ENCODE measurements around the gene NXPH4.

Gene NXPH4

DNA sequence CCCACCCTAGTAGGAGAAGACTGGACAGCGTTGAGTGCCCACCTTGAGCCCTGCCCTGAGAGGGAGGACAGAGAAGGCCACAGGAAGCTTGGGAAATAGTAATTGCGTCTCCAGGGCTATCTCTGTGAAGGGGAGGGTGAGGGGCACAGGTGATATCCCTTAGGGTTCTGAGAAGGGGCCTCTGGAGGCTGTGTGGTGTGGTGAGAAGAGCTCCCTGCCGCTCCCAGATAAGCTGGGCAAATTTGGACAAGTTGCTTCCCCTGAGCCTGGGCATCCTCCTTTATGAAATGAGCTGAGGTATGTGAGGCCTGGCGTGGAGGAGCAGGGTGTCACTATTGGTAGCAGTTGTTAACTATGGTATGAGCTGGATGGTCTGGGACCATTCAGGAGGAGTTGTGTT, 45.7 kb upstream of the NXPH4 start:
- no peak for DNase-seq (ENCODE audit: low read depth)
- TF ChIP-seq, protein P1, sequence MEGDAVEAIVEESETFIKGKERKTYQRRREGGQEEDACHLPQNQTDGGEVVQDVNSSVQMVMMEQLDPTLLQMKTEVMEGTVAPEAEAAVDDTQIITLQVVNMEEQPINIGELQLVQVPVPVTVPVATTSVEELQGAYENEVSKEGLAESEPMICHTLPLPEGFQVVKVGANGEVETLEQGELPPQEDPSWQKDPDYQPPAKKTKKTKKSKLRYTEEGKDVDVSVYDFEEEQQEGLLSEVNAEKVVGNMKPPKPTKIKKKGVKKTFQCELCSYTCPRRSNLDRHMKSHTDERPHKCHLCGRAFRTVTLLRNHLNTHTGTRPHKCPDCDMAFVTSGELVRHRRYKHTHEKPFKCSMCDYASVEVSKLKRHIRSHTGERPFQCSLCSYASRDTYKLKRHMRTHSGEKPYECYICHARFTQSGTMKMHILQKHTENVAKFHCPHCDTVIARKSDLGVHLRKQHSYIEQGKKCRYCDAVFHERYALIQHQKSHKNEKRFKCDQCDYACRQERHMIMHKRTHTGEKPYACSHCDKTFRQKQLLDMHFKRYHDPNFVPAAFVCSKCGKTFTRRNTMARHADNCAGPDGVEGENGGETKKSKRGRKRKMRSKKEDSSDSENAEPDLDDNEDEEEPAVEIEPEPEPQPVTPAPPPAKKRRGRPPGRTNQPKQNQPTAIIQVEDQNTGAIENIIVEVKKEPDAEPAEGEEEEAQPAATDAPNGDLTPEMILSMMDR (conservative IDR thresholded peaks at IDR 0.05; ENCODE audit: low read length): no peak

DNA sequence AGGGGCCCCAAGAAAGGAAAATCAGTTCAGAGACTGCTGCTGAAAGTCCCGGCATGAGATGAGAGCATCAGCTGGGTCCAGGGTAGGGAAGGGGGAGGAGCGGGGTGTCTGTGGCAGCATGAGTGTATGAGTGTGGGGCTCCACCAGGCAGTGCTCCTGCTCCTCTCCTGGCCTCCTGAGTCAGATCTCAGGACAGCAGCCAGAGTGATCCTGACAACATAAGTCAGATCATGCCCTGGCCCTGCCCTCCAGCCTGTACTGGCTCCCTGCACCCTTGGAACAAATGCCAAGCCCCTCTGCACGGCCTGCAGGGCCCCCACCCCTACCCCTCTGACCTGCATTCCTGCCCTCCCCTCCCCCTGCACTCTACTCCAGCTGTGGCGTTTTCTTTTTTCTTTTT, 44.9 kb upstream of the NXPH4 start:
- no peak overlapping the region for H3K4me3 ChIP-seq (ENCODE audit: low read length)
- TF ChIP-seq, protein P1 (conservative IDR thresholded peaks at IDR 0.05; ENCODE audit: low read length): peak; percentile 15
- peak; percentile 83 for DNase-seq (ENCODE audit: low read depth)

More for the DNA sequence above, 45.7 kb upstream of the NXPH4 start:
- no peak overlapping the region for H3K4me3 ChIP-seq (ENCODE audit: low read length)

DNA sequence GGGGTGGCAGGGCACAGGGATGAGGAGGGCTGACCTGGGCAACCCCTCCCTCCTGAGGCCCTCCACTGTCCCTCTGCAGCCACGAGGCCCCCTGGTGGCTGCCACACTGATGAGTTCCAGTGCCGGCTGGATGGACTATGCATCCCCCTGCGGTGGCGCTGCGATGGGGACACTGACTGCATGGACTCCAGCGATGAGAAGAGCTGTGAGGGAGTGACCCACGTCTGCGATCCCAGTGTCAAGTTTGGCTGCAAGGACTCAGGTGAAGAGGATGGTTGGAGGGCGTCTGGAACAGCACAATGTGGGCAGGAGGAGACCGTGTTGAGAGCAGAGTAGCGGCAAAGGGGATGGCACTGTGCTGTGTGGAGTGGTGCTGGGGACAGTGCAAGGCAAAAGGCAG, 43.5 kb upstream of the NXPH4 start:
- DNase-seq (ENCODE audit: low read depth): no peak
- TF ChIP-seq, protein P1 (conservative IDR thresholded peaks at IDR 0.05; ENCODE audit: low read length): peak; percentile 55
- H3K4me3 ChIP-seq (ENCODE audit: low read length): no peak overlapping the region

DNA sequence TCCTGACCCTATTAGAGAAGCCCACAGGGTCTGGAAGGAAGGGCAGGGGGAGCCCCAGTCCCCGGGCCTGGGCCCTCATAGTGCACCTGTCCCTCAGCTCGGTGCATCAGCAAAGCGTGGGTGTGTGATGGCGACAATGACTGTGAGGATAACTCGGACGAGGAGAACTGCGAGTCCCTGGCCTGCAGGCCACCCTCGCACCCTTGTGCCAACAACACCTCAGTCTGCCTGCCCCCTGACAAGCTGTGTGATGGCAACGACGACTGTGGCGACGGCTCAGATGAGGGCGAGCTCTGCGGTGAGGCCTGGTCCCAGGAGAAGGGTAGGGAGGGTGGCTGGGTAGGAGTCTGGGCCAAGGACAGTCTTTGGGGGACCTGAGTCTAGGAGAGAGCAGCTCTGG, 42.9 kb upstream of the NXPH4 start:
- H3K4me3 ChIP-seq (ENCODE audit: low read length): no peak overlapping the region
- DNase-seq (ENCODE audit: low read depth): no peak
- TF ChIP-seq, protein P1 (conservative IDR thresholded peaks at IDR 0.05; ENCODE audit: low read length): no peak

DNA sequence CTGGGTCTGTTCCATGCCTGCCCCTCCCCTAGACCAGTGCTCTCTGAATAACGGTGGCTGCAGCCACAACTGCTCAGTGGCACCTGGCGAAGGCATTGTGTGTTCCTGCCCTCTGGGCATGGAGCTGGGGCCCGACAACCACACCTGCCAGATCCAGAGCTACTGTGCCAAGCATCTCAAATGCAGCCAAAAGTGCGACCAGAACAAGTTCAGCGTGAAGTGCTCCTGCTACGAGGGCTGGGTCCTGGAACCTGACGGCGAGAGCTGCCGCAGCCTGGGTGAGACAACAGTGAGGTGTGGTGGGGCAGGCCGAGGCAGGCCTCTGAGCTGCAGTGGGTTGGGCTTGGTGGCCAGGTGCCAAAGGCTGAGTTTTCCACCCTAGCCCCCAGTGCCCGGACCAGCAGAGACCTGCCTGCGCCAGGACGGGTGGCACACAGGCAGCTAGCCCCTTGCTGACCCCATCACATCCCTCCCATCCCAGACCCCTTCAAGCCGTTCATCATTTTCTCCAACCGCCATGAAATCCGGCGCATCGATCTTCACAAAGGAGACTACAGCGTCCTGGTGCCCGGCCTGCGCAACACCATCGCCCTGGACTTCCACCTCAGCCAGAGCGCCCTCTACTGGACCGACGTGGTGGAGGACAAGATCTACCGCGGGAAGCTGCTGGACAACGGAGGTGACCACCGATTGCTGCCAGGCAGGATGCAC, 41.0 kb upstream of the NXPH4 start:
- DNase-seq (ENCODE audit: low read depth): peak; percentile 76
- TF ChIP-seq, protein P1 (conservative IDR thresholded peaks at IDR 0.05; ENCODE audit: low read length): peak; percentile 79

DNA sequence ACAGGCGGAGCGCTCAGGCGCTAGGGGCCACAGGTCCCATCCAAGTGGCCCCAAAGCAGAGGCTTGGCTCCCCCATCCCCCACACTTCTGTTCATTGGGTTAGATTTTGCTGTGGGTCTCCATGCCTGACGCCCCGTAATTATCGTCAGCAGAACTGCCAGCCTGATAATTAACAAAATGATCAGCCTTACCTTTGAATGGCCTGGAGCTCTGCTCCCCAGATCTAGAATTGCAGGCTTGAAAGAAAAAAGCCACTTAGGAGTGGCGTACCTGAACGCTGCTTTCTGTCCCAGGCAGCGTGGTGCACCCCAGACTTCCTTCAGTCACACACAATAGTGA, 40.5 kb upstream of the NXPH4 start:
- TF ChIP-seq, protein P1 (conservative IDR thresholded peaks at IDR 0.05; ENCODE audit: low read length): no peak
- H3K4me3 ChIP-seq (ENCODE audit: low read length): no peak overlapping the region
- DNase-seq (ENCODE audit: low read depth): no peak

More for the DNA sequence above, 41.0 kb upstream of the NXPH4 start:
- H3K4me3 ChIP-seq (ENCODE audit: low read length): no peak overlapping the region

DNA sequence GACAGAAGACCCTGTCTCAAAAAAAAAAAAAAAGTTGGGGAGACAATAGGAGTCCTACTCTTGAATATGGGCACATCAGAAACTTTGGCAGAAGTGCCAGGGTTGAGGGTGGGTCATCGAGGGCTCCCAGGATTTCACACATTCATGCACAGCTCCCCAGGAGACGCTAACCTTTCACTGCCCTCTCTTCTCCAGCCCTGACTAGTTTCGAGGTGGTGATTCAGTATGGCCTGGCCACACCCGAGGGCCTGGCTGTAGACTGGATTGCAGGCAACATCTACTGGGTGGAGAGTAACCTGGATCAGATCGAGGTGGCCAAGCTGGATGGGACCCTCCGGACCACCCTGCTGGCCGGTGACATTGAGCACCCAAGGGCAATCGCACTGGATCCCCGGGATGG, 39.7 kb upstream of the NXPH4 start:
- TF ChIP-seq, protein P1 (conservative IDR thresholded peaks at IDR 0.05; ENCODE audit: low read length): no peak
- H3K4me3 ChIP-seq (ENCODE audit: low read length): no peak overlapping the region
- no peak for DNase-seq (ENCODE audit: low read depth)
